IPS-15b (cell line): ENCODE data around the gene HIPK1.

Source experiments
- H3K27me3 ChIP-seq: one replicate; pipeline ENCODE4 v1.6.1; 2013; ENCODE audit warnings: low read length; ENCODE audit not compliant: control insufficient read depth, insufficient read depth
- H3K36me3 ChIP-seq: one replicate; pipeline ENCODE4 v1.6.1; 2013; ENCODE audit warnings: low read length; ENCODE audit not compliant: control insufficient read depth, insufficient read depth
- H3K4me1 ChIP-seq: one replicate; pipeline ENCODE4 v1.6.1; 2013; ENCODE audit warnings: mild to moderate bottlenecking, low read length; ENCODE audit not compliant: control insufficient read depth, insufficient read depth
- H3K4me3 ChIP-seq: one replicate; pipeline ENCODE4 v1.5.1; 2013; ENCODE audit warnings: low read depth, low read length
- H3K9ac ChIP-seq: one replicate; pipeline ENCODE4 v1.6.1; 2013; ENCODE audit warnings: low read depth, mild to moderate bottlenecking, low read length
- H3K9me3 ChIP-seq: one replicate; pipeline ENCODE4 v1.6.1; 2013; ENCODE audit warnings: mild to moderate bottlenecking, low read length; ENCODE audit not compliant: control insufficient read depth, insufficient read depth

HIPK1 gene

GRCh38 chr1:113977906-113978305 is 48.8 kb downstream of the HIPK1 start:
- H3K4me3 ChIP-seq: no peak overlapping the region

DNA sequence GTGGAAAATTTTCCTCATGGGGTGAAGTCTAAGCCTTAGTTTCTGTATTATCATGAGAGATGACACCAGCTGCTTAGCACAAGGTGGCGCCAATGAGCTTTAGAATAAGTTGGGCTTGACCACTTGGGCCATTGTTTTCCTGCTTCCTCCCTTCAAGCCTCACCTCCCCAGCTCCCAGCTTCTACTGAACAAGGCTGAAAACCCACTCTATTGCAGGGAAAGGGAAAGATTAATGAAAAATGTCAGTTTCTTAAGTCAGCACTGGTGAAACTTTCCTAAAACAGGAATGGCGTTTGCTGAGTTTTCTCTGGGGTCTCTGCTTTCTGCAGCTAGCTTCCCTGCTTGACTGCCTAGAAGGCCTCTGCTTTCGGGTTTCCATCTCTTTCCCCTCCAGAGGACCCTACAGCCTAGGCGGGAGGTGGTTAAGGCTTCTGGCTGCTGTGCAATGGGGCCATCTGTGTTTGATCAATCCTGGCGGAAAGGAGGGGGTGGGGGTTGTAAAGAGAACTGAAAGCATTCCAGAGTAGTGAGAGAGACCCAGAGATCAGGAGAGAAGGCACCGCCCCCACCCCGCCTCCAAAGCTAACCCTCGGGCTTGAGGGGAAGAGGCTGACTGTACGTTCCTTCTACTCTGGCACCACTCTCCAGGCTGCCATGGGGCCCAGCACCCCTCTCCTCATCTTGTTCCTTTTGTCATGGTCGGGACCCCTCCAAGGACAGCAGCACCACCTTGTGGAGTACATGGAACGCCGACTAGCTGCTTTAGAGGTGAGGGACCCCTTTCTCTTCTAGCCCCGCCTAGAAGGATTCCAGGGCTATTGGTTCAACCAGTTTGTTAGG is 50.0 kb downstream of the HIPK1 start, which contains the start of gene OLFML3:
TSS of gene OLFML3 (plus strand) at position 612 of the 840 bp plus-strand sequence. CDS start at position 655, 43 bp downstream.
- Histone ChIP-seq H3K27me3 (no peaks in the 10 kb centered on the region), H3K9me3 (no peaks in the 10 kb centered on the region), H3K4me3 (peak within 1 kb of the TSS; percentile 48), H3K4me1 (peaks cover 43% of the 10 kb centered on the region), H3K36me3 (peaks cover 5% of the 10 kb centered on the region), H3K9ac (peak within 1 kb of the TSS; percentile 27)

More at GRCh38 chr1:113977906-113978305, 48.8 kb downstream of the HIPK1 start:
- no peaks in the 10 kb centered on the region for H3K9me3 ChIP-seq
- peaks cover 42% of the 10 kb centered on the region for H3K4me1 ChIP-seq
- H3K36me3 ChIP-seq: peaks cover 10% of the 10 kb centered on the region
- no peaks in the 10 kb centered on the region for H3K27me3 ChIP-seq
- H3K9ac ChIP-seq: peak overlapping the region; percentile 19

DNA sequence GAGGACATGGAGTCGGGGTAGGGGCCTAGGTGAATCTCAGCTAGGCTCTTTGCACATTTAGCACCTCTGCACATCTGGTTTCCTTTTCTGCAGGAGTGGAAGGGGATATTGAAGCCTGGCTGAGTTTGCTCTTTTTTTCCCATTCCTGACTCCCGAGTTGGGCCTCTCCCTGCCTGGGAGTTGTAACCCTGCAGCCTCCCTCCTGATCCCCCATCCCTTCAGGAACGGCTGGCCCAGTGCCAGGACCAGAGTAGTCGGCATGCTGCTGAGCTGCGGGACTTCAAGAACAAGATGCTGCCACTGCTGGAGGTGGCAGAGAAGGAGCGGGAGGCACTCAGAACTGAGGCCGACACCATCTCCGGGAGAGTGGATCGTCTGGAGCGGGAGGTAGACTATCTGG is 51.0 kb downstream of the HIPK1 start:
- Histone ChIP-seq H3K4me1 (peaks cover 39% of the 10 kb centered on the region), H3K4me3 (peak overlapping the region; percentile 48), H3K9ac (peak overlapping the region; percentile 27)

GRCh38 chr1:113981962-113982931 is 53.1 kb downstream of the HIPK1 start:
- H3K4me3 ChIP-seq: peak overlapping the region; percentile 9

More for the DNA sequence above, 51.0 kb downstream of the HIPK1 start:
- Histone ChIP-seq H3K36me3 (peaks cover 8% of the 10 kb centered on the region), H3K27me3 (no peaks in the 10 kb centered on the region), H3K9me3 (no peaks in the 10 kb centered on the region)

DNA sequence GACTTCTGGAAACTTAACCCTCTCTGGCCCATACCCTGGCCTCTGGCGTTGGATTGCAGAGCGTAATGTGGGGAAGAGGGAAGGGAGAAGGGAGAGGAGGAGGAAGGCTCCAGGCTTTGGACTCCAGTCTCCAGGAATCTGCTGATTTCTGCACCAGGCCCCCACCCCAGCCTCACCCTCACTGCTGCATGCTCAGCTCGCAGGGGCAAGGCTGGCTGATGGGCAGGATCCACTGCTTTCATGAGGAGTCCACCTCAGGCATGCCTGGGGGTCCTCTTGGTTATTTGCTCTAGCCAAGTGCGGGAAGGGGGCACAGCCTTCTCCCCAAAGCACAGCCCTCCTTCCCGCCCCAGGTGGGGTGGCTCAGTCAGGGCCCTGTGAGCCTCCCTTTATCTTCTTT is 53.8 kb downstream of the HIPK1 start:
- Histone ChIP-seq H3K4me1 (peaks cover 19% of the 10 kb centered on the region), H3K9ac (no peak overlapping the region), H3K4me3 (no peak overlapping the region), H3K27me3 (no peaks in the 10 kb centered on the region), H3K9me3 (no peaks in the 10 kb centered on the region), H3K36me3 (peaks cover 8% of the 10 kb centered on the region)

More at GRCh38 chr1:113981962-113982931, 53.1 kb downstream of the HIPK1 start:
- H3K4me1 ChIP-seq: peaks cover 25% of the 10 kb centered on the region
- peak overlapping the region; percentile 37 for H3K9ac ChIP-seq
- no peaks in the 10 kb centered on the region for H3K27me3 ChIP-seq
- peaks cover 8% of the 10 kb centered on the region for H3K36me3 ChIP-seq
- H3K9me3 ChIP-seq: no peaks in the 10 kb centered on the region

DNA sequence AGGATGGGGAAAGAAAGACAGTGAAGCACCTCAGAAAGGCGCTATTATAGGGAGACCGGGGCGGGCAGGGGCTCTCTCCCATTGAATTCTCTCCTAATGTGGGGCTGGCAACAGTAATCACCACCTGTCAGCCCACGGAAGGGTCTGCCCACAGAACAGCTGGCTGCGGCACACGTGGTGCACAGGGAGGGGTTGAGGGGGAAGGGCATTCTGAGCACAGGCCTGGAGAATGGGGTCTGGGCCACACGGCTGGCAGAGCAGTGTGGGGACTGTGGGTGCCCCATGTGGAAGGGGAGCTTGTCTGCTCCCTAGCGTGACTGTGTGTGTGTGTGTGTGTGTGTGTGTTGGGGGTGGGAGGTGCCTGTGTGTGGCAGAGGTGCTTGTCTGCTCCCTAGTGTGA is 54.3 kb downstream of the HIPK1 start:
- Histone ChIP-seq H3K27me3 (no peaks in the 10 kb centered on the region), H3K4me1 (peaks cover 16% of the 10 kb centered on the region), H3K9me3 (no peaks in the 10 kb centered on the region), H3K36me3 (peaks cover 8% of the 10 kb centered on the region), H3K9ac (no peak overlapping the region), H3K4me3 (no peak overlapping the region)

- Histone ChIP-seq H3K27me3 (no peaks in the 10 kb centered on the region), H3K9ac (no peak overlapping the region), H3K9me3 (no peaks in the 10 kb centered on the region), H3K4me1 (peaks cover 13% of the 10 kb centered on the region), H3K36me3 (peaks cover 8% of the 10 kb centered on the region), H3K4me3 (no peak overlapping the region)
Observed at GRCh38 chr1:113983826-113984225, 54.7 kb downstream of the HIPK1 start.

GRCh38 chr1:113984710-113985109 is 55.6 kb downstream of the HIPK1 start:
- peaks cover 10% of the 10 kb centered on the region for H3K4me1 ChIP-seq
- no peak overlapping the region for H3K4me3 ChIP-seq
- peaks cover 8% of the 10 kb centered on the region for H3K36me3 ChIP-seq

DNA sequence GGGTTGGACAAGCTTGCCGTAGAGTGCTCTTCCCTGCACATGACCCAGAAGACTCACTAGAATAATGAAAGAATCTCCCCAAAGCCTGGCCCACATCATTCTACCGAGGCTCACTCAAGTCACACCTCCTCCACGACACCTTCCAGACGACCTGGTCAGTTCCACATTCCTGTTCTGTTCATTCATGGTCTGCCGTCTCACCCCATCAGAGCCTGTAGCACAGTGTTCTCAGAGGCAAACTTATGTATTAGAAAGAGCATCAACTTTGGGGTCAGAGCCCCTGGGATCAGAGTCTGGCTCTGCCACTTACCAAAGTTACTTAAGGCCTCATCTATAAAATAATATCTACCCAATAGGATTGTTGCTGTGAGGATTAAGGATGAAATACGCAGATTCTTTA is 57.7 kb downstream of the HIPK1 start:
- H3K9me3 ChIP-seq: no peaks in the 10 kb centered on the region
- no peak overlapping the region for H3K9ac ChIP-seq
- no peak overlapping the region for H3K4me3 ChIP-seq
- H3K4me1 ChIP-seq: peaks cover 5% of the 10 kb centered on the region
- peaks cover 3% of the 10 kb centered on the region for H3K36me3 ChIP-seq
- H3K27me3 ChIP-seq: no peaks in the 10 kb centered on the region

More at GRCh38 chr1:113984710-113985109, 55.6 kb downstream of the HIPK1 start:
- H3K9me3 ChIP-seq: no peaks in the 10 kb centered on the region
- H3K27me3 ChIP-seq: no peaks in the 10 kb centered on the region
- no peak overlapping the region for H3K9ac ChIP-seq

GRCh38 chr1:113987259-113987658 is 58.1 kb downstream of the HIPK1 start:
- no peak overlapping the region for H3K4me3 ChIP-seq
- peaks cover 5% of the 10 kb centered on the region for H3K4me1 ChIP-seq
- H3K36me3 ChIP-seq: peaks cover 3% of the 10 kb centered on the region
- H3K9ac ChIP-seq: no peak overlapping the region
- no peaks in the 10 kb centered on the region for H3K27me3 ChIP-seq
- H3K9me3 ChIP-seq: no peaks in the 10 kb centered on the region

DNA sequence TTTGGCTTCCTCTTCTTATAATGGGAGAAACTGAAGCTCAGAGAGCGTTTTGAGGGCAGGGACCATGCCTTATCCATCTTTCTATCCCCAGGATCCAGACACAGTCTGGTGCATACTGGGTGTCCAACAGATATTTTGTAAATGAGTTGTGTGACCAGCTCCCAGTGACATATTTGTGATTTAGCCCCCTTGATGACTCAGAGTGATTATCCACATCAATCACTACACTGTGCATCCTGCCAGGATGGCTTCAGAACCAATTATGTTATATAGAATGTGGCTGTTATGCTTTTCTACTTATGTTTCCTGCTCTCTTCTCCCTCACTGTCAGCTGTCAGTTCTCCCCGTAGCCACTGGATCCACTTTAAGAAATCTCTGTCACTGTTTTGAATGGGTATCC is 61.4 kb downstream of the HIPK1 start:
- H3K27me3 ChIP-seq: no peaks in the 10 kb centered on the region
- no peaks in the 10 kb centered on the region for H3K36me3 ChIP-seq
- H3K9ac ChIP-seq: no peak overlapping the region
- H3K9me3 ChIP-seq: peaks cover 8% of the 10 kb centered on the region
- no peaks in the 10 kb centered on the region for H3K4me1 ChIP-seq
- no peak overlapping the region for H3K4me3 ChIP-seq
